Fibroblast of peridontal ligament (primary cell): ENCODE data around the gene SRMS.
A peak's percentile ranks its signal among the peaks of the same experiment; 100 is the strongest.

Source experiments
- DNase-seq: peaks from one replicate; pipeline ENCODE4 v3.0.0-alpha.2; 2010; ENCODE audit errors: extremely low read depth

The SRMS gene

DNA sequence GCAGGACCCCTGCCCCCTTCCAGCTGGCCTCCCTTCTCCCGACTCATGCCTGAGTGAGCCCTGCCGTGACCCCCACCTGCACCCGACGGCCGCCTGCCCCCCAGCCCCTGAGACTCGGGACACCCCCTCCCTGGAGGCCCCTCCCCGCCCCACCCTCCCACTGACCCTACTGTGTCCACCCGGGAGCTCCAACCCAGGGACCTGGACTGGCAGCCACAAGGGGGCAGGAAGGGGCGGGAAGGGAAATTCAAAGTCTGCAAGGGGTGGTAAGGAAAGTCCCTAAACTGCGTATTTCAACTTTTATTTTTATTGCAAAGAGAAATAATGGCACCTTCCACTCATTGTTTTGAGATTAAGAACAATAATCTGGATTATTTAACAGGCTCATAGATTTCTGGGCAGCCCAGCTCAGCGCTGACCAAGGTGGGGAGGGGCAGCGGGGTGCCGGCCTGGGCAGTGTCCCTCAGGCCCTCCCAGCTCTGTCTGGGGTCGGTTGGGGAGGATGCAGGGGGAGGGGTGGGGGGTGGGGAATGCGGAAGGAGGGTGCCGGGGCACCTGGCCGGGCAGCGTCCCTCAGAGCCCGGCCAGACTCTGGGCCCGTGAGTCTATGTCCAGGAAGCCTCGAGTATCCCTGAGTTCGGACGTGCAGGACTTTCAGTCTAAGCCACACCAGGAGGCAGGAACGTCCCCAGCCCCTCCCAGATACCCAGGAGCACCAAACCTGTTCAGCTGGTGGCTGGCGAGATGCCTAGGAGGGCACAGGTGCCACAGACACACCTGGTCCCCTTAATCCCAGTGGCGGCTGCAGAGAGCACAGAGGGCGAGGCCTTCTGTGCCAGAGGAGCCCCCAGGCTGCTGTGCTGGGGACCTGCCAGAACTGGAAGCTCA lies 9.1 kb downstream of the SRMS start:
- no peak for DNase-seq

DNA sequence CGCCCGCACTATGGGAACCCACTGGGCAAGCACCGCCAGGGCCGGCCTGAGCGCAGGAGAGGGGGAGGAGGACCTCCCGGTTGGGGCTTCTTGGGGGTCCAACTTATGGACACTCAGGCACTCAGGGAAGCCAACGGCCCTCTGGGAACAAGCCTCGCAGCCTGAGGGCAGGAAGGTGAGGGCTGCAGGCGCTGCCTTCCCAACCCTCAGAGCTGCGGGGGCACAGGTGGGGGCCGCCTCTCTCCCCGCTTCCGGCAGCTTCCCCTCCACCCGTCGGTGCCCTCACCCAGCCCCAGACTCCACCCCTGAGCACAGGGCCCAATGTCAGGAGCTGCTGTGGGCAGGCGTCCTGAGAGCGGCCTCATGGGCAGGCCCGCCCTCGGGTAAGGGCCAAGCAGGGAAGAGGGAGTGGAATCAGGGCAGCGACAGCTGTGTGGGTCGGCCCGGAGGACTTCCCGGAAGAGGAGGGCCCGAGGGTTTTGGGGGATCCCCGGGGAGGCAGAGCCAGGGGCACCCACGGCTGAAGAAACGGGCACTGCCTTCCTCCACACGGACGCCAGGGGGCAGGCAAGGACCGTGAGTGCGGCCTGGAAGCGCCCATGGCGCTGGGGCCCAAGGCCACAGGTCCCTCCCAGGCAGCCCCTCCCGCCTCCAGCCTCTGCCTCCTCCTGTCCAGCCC lies 9.9 kb downstream of the SRMS start:
- DNase-seq, result peak; percentile 86

DNA sequence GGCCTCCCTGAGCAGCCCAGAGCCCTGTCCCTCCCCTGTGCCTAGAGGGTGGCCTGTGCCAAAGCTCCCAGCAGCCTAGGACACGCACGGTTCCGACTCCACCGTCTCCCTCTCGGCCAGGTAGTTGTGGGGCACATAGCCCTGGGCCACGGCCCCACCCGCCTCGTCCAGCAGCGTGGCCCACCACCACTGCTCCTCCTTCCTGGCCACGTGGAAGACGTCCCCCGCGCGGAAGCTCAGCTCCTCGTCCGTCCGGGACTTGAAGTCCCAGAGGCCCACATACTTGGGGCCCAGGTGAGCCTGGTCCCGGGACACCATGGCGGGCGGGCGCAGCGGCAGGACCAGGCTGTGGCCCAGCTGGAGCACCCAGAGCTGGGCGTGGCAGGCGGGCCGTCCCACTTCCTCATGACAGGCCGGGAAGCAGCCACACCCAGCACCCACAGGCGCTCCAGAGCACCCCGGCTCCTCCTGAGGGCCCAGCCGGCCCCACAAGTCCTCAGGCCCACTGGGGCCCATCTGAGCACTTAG lies 10.5 kb downstream of the SRMS start, which contains the start of gene PTK6:
PTK6 (minus strand) TSS at position 380 of the 528 bp plus-strand sequence; CDS start at position 318, 62 bp downstream.
- no peak for DNase-seq

DNA sequence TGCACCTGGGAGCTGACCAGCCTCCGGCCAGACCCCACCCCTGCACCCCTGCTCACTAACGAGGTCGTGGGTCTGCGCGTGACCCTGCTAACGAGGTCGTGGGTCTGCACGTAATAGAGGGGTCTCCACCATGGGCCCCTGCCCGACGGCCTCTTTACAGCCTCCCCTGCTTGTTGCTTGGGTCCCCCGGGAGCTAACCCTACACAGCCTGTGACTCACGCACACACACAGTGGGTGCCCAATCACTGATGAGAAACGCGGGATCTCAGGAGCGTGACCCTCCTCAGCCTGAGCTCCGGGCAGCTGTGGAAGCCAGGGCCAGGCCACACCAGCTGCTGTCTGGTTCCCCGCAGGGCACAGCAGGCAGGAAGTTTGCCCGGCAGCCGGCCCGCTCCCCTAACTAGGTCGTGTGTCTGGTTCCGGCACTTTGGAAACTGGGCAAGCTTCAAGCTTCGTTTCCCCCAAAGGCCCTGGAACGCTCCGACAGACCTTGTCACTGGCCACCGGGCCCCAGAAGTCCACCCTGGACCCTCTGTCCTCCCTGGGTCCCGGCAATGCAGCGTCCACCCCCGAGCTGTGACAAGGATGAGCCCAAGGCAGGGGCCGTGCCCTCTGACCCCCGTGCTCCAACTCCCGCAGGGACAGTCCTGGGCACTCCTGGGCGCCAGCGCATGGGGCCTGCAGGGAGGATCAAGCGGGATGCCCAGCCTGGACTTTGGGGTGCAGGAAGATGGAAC lies 11.1 kb downstream of the SRMS start:
- DNase-seq, result peak; percentile 63

DNA sequence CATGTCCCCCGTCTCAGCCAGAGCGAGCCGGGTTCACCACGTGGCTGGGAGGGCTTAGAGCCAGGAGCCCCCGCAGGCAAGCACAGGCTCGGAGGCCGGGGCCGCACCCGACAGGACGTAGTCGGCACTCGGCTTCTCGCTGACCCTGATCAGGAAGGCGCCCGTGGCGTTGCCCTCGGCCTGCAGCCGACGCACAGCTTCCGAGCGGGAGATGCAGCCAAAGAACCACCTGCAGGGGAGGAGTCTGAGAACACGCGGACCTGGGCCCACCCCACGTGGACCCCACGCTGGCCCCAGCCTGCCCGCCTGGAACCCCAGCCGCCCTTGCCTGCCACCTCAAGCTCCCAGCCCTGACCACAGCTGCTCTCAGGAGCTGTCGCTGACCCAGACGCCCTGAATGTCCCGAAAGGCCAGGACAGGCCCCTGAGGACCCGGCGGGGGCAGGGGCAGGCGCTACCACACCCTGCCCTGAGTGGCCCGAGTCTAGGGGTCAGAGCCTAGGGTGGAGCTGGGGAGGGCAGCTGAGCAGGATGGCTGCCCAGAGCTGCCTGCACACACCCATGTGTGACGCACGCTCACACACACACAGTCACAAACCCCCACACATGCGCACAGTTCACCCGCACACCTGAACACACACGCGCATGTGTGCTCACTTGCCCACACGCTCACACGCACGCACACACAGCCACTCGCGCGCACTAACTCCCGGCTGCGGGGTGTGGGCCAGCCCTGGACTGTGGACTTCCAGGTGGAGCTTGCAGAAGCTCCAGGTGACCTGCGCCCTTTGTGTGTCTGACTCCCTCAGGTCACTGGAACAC lies 12.5 kb downstream of the SRMS start:
- DNase-seq, result no peak

DNA sequence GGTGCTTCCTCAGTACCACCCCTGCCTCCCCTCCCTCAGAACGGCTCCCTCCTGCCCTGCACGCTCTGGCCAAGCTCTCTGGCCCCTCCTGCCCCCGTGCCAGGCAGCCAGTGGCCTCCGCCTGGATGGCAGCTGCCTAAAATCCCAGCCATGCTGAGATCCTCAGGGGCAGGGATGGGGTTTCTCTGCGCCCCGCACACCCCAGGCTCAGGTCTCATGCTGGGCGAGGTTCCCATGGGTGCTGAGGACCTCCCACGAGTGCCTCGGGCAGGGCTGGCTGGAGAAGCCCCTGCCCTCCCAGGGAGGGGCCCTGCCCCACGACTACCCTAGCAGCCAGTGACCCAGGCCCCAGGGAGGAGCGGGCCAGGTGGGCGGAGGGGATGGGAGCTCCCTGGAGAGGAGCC lies 13.1 kb downstream of the SRMS start:
- DNase-seq, result no peak

DNA sequence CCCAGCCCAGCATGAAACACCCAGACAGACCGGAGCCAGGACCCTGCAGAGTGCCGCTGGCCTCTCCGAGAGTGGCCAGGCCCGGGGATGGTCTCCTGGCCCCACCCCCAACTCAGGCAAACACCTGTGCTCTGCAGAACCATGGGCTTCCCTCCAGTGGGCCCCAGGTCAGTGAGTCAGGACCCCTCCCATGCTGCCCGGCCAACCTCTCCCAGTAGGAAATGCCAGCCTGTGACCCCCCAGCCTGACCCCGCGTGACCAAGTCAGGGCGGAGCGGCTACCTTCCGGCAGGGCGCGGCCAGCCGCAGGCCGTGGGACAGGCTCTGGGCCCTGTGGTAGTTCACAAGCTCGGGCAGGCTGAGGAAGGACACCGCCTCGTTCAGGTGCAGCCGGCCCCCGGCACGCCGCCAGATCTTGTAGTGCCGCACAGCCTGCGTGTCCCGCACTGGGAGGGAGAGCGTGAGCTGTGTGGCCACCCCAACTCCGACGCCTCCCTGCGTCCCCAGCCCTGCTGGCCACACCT lies 13.6 kb downstream of the SRMS start:
- DNase-seq, result no peak

DNA sequence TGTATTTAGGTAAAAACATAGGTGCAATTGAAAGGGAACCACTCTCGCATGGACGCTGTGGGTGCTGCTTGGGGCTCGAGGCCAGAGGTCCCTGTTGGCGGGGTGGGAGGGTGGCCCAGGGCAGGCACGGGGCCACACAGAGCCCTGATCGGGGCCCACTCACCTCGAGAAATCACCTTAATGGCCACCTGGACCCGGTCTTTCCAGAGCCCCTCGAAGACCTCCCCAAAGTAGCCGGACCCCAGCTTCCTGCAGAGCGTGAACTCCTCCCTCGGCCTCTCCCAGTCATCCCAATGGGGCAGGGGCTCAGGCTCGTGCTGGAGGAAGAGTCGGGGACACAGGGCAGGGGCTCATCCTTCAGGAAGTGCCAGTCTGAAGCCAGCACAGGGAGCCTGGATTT lies 14.2 kb downstream of the SRMS start:
- no peak for DNase-seq

DNA sequence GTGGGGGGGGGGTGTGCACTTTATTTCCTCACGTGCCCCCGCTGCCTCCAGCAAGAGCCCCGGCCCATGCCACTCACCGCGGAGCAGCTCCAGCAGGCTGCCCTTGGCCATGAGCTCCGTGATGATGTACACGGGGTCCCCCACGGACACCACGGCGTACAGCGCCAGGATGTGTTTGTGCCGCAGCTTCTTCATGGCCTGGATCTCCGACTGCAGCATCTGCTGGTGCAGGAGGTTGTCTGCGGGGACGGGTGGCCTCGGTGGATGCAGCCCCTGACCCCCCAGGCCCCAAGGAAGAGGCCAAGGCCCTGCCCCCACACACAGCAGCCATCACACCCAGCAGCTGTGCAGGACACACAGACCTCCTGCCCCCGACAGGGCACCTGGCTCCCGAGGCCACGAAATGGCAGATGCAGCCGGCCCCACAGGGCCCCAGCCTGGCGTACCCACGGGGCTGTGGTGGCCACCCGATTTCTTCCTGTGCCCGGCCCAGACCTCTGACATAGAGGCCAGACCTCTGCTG lies 15.0 kb downstream of the SRMS start:
- DNase-seq, result no peak

DNA sequence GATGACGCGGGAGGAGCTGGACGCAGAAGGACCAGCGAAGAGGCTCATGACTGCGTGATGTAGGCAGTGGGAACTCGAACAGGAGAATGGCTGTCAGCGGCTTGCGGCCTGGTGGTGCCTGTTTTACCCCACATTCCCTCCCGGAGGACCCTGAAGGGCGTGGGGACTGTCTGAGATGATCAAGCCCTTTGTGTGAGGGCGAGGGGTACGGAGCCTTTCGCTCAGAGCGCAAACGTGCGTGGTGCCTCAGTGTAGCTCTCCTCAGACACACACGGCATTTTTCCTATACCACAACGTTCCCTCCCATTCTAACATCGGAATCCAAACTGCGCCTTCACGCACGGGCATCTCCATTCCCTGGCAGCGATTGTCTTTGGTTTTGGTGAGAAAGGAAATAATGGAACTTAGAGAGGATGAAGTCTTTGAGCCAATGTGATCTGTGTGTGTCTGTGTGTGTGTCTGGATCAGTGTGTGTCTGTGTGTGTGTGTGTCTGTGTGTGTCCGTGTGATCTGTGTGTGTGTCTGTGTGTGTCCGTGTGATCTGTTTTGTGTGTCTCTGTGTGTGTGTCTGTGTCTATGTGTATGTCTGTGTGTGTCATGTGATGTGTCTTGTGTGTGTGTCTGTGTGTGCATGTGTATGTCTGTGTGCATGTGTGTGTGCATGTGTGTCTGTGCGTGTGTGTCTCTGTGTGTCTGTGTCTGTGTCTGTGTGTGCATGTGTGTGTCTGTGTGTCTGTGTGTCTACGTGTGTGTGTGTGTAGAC lies 15.7 kb downstream of the SRMS start:
- DNase-seq, result no peak

DNA sequence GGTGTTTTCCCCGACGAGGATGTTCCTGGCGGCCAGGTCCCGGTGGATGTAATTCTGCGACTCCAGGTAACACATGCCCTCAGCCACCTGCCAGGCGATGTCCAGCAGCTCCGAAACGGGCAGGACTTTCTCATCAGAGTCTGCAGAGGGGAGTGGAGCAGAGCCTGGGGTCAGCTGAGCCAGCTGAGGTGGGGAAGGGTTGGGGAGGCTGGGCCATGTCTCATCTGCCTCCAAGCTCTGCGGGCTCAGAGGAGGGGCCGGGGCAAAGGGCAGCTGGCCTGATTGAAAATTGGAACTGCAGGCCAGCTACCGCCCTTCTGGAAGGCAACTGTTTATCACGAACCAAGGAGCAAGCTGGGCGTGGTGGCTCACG lies 16.8 kb downstream of the SRMS start:
- no peak for DNase-seq

DNA sequence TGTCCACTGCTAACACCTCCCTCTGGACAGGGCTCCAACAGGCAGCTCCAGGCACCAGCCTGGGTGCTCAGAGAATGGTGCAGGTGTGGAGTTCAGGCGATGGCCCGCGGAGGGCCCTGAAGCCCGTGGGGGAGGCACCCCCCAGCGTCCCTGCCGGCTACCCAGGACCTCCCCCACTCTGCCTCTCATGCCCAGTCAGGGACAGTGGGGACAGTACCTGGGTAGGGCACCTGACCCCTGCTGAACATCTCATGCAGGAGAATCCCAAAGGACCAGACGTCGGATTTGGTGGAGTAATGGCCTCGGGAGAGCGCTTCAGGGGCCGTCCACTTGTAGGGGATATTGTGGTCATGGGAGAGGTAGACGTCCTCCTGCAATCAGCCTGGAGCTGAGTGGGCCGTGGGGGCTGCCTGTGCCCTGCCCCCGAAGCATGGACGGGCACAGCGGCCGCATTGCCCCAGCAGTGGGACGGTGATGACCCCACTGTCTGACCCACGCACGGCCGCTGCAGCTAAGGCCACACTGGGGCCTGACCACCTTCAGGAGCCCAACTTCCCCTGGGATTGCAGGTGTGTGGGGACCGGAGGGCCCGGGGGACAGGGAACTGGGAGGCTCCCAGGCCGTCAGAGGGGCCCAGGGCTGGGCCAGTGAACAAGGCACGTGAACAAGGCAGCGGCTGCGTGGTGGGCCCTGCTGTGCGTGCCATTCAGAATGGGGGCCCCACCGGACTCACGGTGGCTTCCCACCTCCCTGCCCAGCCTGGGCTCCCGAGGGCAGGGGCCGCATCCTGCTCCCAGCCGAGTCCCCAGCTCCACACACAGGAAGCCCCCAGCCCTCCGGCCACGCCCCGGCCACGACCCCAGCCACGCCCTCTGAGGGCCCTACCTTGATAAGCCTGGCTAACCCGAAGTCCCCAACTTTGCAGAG lies 17.4 kb downstream of the SRMS start:
- DNase-seq, result no peak

DNA sequence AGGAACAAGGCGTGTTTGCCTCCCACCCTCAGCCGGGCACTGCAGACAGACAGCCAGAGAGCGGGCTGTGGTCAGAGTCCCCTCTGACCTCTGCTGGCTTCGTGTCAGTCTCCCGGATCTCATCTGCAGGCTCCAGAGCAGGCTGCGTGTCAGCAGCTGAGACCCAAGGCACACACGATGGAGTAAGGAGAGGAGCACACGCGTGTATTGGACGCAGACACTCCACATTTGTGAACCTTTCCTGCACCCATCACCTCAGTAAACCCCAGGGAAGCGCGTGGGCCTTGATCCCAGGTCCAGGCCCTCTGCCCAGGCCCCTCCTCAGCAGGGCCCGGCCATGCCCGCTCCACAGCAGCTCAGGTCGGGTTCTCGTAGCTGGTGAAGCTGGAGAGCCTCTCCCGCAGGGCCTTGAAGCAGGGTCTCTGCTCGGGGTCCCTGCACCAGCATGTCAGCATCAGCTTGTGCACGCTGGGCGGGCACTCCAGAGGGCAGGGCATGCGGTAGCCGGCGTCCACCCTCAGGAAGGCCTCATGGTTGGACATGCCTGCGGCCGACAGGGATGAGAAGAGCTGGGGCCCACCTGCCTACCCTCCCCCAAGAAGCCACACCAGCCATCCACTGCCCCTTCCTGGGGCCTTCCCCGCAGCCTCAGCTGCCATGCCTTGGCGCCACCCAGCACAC lies 18.2 kb downstream of the SRMS start:
- no peak for DNase-seq

DNA sequence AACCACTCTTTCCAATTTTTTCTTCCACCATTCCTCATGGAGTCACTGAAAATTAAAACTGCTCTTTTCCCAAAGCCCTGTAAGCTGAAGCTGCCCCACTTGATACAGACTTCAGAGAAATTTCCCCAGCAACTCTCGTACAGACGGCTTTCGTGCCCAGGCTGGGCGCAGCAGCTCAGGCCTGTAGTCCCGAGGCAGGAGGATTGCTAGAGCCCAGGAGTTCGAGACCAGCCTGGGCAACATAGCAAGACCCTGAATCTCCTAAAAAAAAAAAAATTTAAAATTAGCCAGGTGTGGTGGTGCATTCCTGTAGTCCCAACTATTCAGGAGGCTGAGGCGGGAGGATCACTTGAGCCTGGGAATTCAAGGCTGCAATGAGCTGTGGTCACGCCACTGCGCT lies 20.4 kb downstream of the SRMS start:
- no peak for DNase-seq

DNA sequence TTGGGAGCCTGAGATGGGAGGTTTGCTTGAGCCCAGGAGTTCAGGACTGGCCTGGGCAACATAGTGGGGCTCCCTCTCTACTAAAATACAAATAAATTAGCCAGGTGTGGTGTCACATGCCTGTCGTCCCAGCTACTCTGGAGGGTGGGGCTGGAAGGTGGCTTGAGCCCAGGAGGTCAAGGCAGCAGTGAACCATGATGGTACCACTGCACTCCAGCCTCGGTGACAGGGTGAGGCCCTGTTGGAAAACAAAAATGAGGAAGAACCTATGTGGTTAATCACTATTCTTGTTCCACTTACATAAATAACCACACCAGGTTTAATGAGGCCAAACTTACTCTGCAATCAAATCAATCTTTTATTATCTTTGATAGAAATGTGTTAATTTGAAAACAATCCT lies 21.6 kb downstream of the SRMS start:
- DNase-seq, result no peak

DNA sequence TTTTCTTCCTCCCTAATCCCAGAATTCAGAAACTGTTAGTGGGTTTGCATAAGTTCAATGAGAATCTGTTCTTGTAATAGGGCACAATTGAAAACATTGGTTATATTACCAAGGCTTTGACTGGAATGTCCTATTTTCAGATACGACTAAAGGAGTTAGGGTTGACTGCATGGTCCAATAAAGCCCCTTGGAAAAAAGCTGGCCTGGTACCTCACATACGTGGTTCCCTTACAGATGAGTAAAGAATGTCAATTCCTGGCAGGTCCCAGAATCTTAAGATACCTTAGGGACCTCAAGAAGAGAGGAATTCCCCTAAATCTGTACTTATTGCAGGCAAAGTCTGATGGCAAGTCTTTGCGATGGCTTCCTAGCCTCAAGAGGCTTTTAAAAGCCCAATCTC lies 22.4 kb downstream of the SRMS start:
- no peak for DNase-seq

DNA sequence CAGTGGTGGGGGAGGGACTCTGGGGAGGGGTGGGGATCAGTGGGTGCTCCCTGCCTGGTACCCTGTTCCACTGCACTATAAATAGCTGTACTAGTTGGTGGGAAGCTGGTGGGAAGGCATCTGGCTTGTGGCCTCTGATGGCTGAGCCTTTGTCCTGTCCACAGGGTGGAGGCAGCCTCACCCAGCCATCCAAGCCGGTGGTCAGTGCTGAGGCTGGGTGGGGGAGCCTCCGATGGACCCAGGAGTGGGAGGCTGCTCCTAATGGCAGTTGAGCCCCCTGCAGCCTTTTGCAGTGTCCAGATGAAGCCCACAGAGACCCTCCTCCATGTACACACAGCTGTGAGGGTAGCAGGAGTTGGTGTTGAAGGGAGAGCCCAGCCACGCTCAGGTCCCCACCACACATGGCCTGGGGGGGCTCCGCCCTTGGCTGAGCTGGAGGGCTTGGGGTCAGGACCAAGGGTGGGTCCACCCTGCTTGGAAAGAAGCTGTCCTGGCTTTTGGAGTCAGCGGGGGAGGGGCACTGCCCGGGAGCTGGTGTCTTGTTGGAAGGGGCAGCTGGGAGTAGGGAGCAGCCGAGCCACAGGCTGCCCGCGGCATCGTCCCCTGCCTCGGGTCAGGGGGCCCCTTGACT lies 24.5 kb downstream of the SRMS start:
- DNase-seq, result no peak
